K562 (cell line): Measurements from ENCODE around the gene COL11A2. TPM values are rescaled to one million over a fixed set of nuclear protein-coding genes. Genes with fewer than 3 reads are reported as not detected.
A peak's percentile ranks its signal among the peaks of the same experiment; 100 is the strongest.

Source experiments
- ATAC-seq: fragments of 200-7000 bp; cut with Tn5 transposase; 3 replicates; pipeline ENCODE4 v1.9.1; 2020; ENCODE audit warnings: moderate library complexity
- BruUV-seq: library from RNA; stranded (reverse); fragments of 400-500 nt; replicated peaks from 2 replicates; lab custom pipeline; 2021; lab: Mats Ljungman, UMichigan
- CTCF ChIA-PET: fragments of 300-600 bp; formaldehyde crosslinking; extraction: SDS; loops from one replicate; lab custom pipeline; 2021; ENCODE audit warnings: low intra/inter-chr PET ratio; lab: Yijun Ruan, JAX
- POLR2A ChIA-PET: fragments of 300-600, 350-650 bp; sonication (Branson Sonifier 250); formaldehyde crosslinking; extraction: SDS; loops from one replicate; lab custom pipeline; 2021; ENCODE audit warnings: antibody characterized with exemption, inconsistent platforms; lab: Yijun Ruan, JAX
- DNase-seq, 4 experiments: peaks; one replicate each; pipeline versions ENCODE4 v3.0.0 to v3.0.0-alpha.2; 2011 to 2018; ENCODE audit warnings: low spot score in 3 of 4, mixed read lengths in 3 of 4; ENCODE audit errors: extremely low read depth in 1 of 4
- FAIRE-seq: peaks from 2 replicates; lab custom pipeline; 2011; peaks lifted over from hg19 to GRCh38; lab: Jason Lieb, UNC
- H2AFZ ChIP-seq: 2 replicates; pipeline ENCODE4 v1.6.0; 2011; ENCODE audit warnings: low read depth, low read length, control low read depth, inconsistent platforms
- H3K27ac ChIP-seq: fragments of 200-600 bp; 3 replicates; pipeline ENCODE4 v1.8.0; 2011; ENCODE audit warnings: low read depth, mild to moderate bottlenecking, control low read depth, inconsistent platforms, low read length, moderate library complexity, mixed read lengths; ENCODE audit errors: extremely low read depth
- H3K27me3 ChIP-seq, 2 experiments: fragments of 300-600 bp in 1 of 2; 2 replicates in 1 of 2; 3 replicates in 1 of 2; pipeline versions ENCODE4 v1.6.0 to v1.8.0; 2011; ENCODE audit warnings: inconsistent platforms in 2 of 2, low read length in 2 of 2, mild to moderate bottlenecking in 1 of 2, mixed read lengths in 1 of 2, moderate library complexity in 1 of 2; ENCODE audit not compliant: control insufficient read depth in 2 of 2, insufficient read depth in 2 of 2
- H3K36me3 ChIP-seq: fragments of 300-600 bp; 3 replicates; pipeline ENCODE4 v1.8.0; 2011; ENCODE audit warnings: mild to moderate bottlenecking, low read length, inconsistent platforms; ENCODE audit not compliant: control insufficient read depth, insufficient read depth
- H3K4me1 ChIP-seq, 2 experiments: fragments of 200-600 bp in 1 of 2; replicated peaks in 1 of 2; 2 replicates in 1 of 2; 3 replicates in 1 of 2; pipeline versions ENCODE4 v1.5.1 to v1.8.0; 2011; ENCODE audit warnings: inconsistent platforms in 2 of 2, low read length in 2 of 2, mild to moderate bottlenecking in 1 of 2, mixed read lengths in 1 of 2, moderate library complexity in 1 of 2; ENCODE audit not compliant: control insufficient read depth in 2 of 2, insufficient read depth in 2 of 2
- H3K4me2 ChIP-seq: 2 replicates; pipeline ENCODE4 v1.6.1; 2011; ENCODE audit warnings: low read length, control low read depth, inconsistent platforms, mixed read lengths; ENCODE audit not compliant: insufficient read depth
- H3K4me3 ChIP-seq: fragments of 200-600 bp; sonication (generic), shearing (Covaris generic); 2 replicates; pipeline ENCODE4 v1.5.1; 2016; ENCODE audit warnings: control low read depth, inconsistent platforms
- H3K79me2 ChIP-seq: fragments of 200-600 bp; 3 replicates; pipeline ENCODE4 v1.8.0; 2011; ENCODE audit warnings: low read length, inconsistent platforms; ENCODE audit not compliant: control insufficient read depth, insufficient read depth
- H3K9ac ChIP-seq, 2 experiments: 2 replicates each; pipeline versions ENCODE4 v1.6.0 to v1.6.1; 2011; ENCODE audit warnings: low read depth in 2 of 2, low read length in 2 of 2, control low read depth in 1 of 2, inconsistent platforms in 1 of 2, mild to moderate bottlenecking in 1 of 2, mixed read lengths in 1 of 2; ENCODE audit not compliant: insufficient read depth in 1 of 2
- H3K9me1 ChIP-seq: one replicate; pipeline ENCODE4 v1.6.0; 2011; ENCODE audit warnings: inconsistent platforms, mild to moderate bottlenecking, low read length, moderate library complexity; ENCODE audit not compliant: control insufficient read depth, insufficient read depth
- H3K9me3 ChIP-seq: replicated peaks from 2 replicates; pipeline ENCODE4 v1.5.1; 2011; ENCODE audit warnings: low read depth, low read length, inconsistent platforms; ENCODE audit not compliant: control insufficient read depth, insufficient read depth
- H4K20me1 ChIP-seq: replicated peaks from 2 replicates; pipeline ENCODE4 v1.6.1; 2011; ENCODE audit warnings: low read length, inconsistent platforms, mixed read lengths; ENCODE audit not compliant: control insufficient read depth, insufficient read depth
- BRD4 ChIP-seq: fragments of 200-600 bp; sonication (generic); IDR thresholded peaks from 2 replicates; pipeline ENCODE4 v1.6.1; 2017; ENCODE audit warnings: inconsistent platforms
- CBX3 ChIP-seq, 2 experiments: IDR thresholded peaks; 1 replicate in 1 of 2; 2 replicates in 1 of 2; pipeline ENCODE4 v1.6.1; 2012; ENCODE audit warnings: inconsistent platforms in 2 of 2, low read length in 2 of 2, borderline replicate concordance in 1 of 2, control low read depth in 1 of 2
- CBX5 ChIP-seq: IDR thresholded peaks from 2 replicates; pipeline ENCODE4 v1.6.1; 2014; ENCODE audit warnings: low read depth, borderline replicate concordance
- ETV1 ChIP-seq: fragments of 450-650 bp; conservative IDR thresholded peaks from 2 replicates; pipeline ENCODE4 v1.6.1; 2016; ENCODE audit warnings: missing genetic modification characterization, control low read depth, low read depth, missing compliant biosample characterization
- ETV5 ChIP-seq: sonication (generic); formaldehyde crosslinking; IDR thresholded peaks from 2 replicates; pipeline ENCODE4 v1.4.0; 2020; ENCODE audit warnings: low read depth, mild to moderate bottlenecking, missing genetic modification reagents
- HMG20A ChIP-seq: fragments of 450-650 bp; formaldehyde crosslinking; conservative IDR thresholded peaks from 2 replicates; pipeline ENCODE4 v1.4.0; 2020; ENCODE audit warnings: mild to moderate bottlenecking, mixed read lengths
- JUNB ChIP-seq: fragments of 450-650 bp; formaldehyde crosslinking; conservative IDR thresholded peaks from 2 replicates; pipeline ENCODE4 v1.4.0; 2020; ENCODE audit warnings: mild to moderate bottlenecking
- KLF10 ChIP-seq: fragments of 250-450 bp; sonication (Bioruptor Pico); IDR thresholded peaks from 2 replicates; pipeline ENCODE4 v1.6.1; 2021; ENCODE audit warnings: matching md5 sums
- NFATC3 ChIP-seq: fragments of 450-650 bp; IDR thresholded peaks from 2 replicates; pipeline ENCODE4 v1.6.1; 2017; ENCODE audit warnings: mild to moderate bottlenecking
- SIN3A ChIP-seq, 2 experiments: fragments of 150-350 bp in 1 of 2; IDR thresholded peaks; 2 replicates each; pipeline ENCODE4 v1.6.1; 2011 to 2016; ENCODE audit warnings: borderline replicate concordance in 2 of 2, low read depth in 2 of 2, low read length in 2 of 2, mild to moderate bottlenecking in 2 of 2, moderate library complexity in 2 of 2; ENCODE audit not compliant: control insufficient read depth in 1 of 2
- SPI1 ChIP-seq: IDR thresholded peaks from 2 replicates; pipeline ENCODE4 v1.6.1; 2011; ENCODE audit warnings: low read depth, low read length, control low read depth, borderline replicate concordance
- TCFL5 ChIP-seq: fragments of 250-450 bp; sonication (Bioruptor Pico); conservative IDR thresholded peaks from 2 replicates; pipeline ENCODE4 v1.6.1; 2021; ENCODE audit warnings: mild to moderate bottlenecking, moderate library complexity, matching md5 sums
- ZBTB17 ChIP-seq: fragments of 450-650 bp; formaldehyde crosslinking; IDR thresholded peaks from 2 replicates; pipeline ENCODE4 v1.4.0; 2020; ENCODE audit warnings: mild to moderate bottlenecking
- ZNF436 ChIP-seq: fragments of 250-450, 450-650 bp; sonication (Bioruptor Pico); formaldehyde crosslinking; IDR thresholded peaks from 2 replicates; pipeline ENCODE4 v1.7.0; 2020; ENCODE audit warnings: mild to moderate bottlenecking
- ZNF764 ChIP-seq: fragments of 250-450 bp; sonication (Bioruptor Pico); IDR thresholded peaks from 2 replicates; pipeline ENCODE4 v1.4.0; 2020; ENCODE audit warnings: low read depth, mild to moderate bottlenecking, moderate library complexity
- WGBS: fragments of 100-300 bp; shearing (Covaris generic); methylation state at CpG from one replicate; pipeline ENCODE4 v1.1.6; 2016; ENCODE audit warnings: low coverage, mixed read lengths; ENCODE audit not compliant: insufficient coverage; ENCODE audit errors: missing lambda C conversion rate; 5-methylcytosine and 5-hydroxymethylcytosine counted together
- in situ Hi-C: fragments of 300-500 bp; cut with MboI; formaldehyde crosslinking; loops from 4 replicates; pipeline ENCODE4 v1.15.0; 2018; ENCODE audit warnings: inconsistent platforms, mixed read lengths
- intact Hi-C: fragments of 100-400 bp; cut with micrococcal nuclease; formaldehyde crosslinking; loops from 2 replicates; pipeline ENCODE4 v1.14.2; 2022
- polyA plus RNA-seq, 8 experiments: library from polyadenylated mRNA; depleted of rRNA in 4 of 8; stranded (reverse) in 5 of 8; unstranded in 3 of 8; fragments of >200 nt; fragmentation: Nextera tagmentation in 2 of 8; fragmentation: Illumina TruSeq in 1 of 8; extraction: Ambion mirVana in 2 of 8; extraction: Trizol in 1 of 8; gene quantifications; 2 replicates each; pipeline versions ENCODE4 v1.2.1 to v1.2.3, GENCODE V29; 2011 to 2014; ENCODE audit warnings: inconsistent platforms in 1 of 8, missing spikeins in 1 of 8
- total RNA-seq, 7 experiments: library from RNA; depleted of rRNA in 6 of 7; stranded (reverse); fragments of >200 nt in 6 of 7; fragmentation: Illumina TruSeq in 2 of 7; extraction: Trizol in 2 of 7; gene quantifications; 2 replicates each; pipeline versions ENCODE4 v1.2.1 to v1.2.3, GENCODE V29; 2011 to 2021; ENCODE audit warnings: low replicate concordance in 1 of 7
- TF ChIP-seq, protein P1 (sequence below): fragments of 450-650 bp; IDR thresholded peaks from 2 replicates; pipeline ENCODE4 v1.6.1; 2018; ENCODE audit warnings: mild to moderate bottlenecking, low read depth; ENCODE audit not compliant: partially characterized antibody
- TF ChIP-seq, protein P2 (sequence below): fragments of 250-450 bp; sonication (Bioruptor Pico); IDR thresholded peaks from 2 replicates; pipeline ENCODE4 v1.8.0; 2022; ENCODE audit warnings: inconsistent platforms, mild to moderate bottlenecking, moderate library complexity, borderline replicate concordance
- TF ChIP-seq, protein P3 (sequence below): sonication (generic); formaldehyde crosslinking; IDR thresholded peaks from 2 replicates; pipeline ENCODE4 v1.8.1; 2022; ENCODE audit warnings: missing genetic modification reagents

COL11A2 gene
- total and polyA plus RNA-seq, 9 of the 15 experiments (the other 6 are each of a cell fraction or from before 2014, with no cell fraction given): 0.04 to 0.35 (median 0.09) TPM; not detected in 1

DNA sequence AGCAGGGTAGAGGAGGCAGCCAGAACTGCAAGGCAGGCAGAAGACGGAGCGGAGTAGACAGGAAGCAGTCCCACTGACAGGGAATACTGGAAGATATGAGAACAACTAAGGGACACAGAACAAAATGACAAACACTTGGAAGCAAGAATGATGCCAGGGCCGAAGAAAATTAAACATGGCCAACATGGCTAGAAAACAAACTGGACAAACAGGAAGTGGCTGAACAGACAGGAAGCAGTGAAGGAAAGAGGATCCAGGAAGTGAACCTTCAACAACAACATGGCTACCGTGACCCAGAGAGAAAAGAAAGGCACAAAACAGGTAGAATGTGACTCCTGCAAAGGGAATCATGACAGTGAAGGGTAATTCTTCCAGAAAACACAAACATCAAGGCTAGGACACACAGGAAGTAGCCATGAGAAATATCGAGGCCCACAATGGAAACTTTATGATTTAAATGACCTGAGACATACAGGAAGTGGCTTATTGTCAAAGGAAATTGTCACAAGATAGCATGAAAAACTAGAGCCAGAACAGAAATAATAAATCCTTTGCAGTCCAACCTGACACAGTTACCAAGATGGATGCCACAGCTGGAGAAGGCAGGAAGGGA, 9.1 kb downstream of the COL11A2 start (continued):
- TF ChIP-seq, protein P1, sequence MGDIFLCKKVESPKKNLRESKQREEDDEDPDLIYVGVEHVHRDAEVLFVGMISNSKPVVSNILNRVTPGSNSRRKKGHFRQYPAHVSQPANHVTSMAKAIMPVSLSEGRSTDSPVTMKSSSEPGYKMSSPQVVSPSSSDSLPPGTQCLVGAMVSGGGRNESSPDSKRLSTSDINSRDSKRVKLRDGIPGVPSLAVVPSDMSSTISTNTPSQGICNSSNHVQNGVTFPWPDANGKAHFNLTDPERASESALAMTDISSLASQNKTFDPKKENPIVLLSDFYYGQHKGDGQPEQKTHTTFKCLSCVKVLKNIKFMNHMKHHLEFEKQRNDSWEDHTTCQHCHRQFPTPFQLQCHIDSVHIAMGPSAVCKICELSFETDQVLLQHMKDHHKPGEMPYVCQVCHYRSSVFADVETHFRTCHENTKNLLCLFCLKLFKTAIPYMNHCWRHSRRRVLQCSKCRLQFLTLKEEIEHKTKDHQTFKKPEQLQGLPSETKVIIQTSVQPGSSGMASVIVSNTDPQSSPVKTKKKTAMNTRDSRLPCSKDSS: no peak
- TF ChIP-seq ZNF764 (CRISPR knock-in tag): no peak
- no peak for TF ChIP-seq NFATC3
- peak; percentile 48 for TF ChIP-seq ETV1 (tag)
- 0 out of 2 replicates have a peak, but pooled peaks have one; percentile 38 for TF ChIP-seq CBX5
- TF ChIP-seq BRD4: 0 out of 2 replicates have a peak, but pooled peaks have one; percentile 58
- TF ChIP-seq CBX3 (IDR thresholded peaks at IDR 0.05; ENCODE audit: borderline replicate concordance in 1 of 2, low read length in 2 of 2): peak in 1 of 2 experiments; percentile 95; a peak in 1 of 3 replicates
- TF ChIP-seq SPI1: peak; percentile 81

DNA sequence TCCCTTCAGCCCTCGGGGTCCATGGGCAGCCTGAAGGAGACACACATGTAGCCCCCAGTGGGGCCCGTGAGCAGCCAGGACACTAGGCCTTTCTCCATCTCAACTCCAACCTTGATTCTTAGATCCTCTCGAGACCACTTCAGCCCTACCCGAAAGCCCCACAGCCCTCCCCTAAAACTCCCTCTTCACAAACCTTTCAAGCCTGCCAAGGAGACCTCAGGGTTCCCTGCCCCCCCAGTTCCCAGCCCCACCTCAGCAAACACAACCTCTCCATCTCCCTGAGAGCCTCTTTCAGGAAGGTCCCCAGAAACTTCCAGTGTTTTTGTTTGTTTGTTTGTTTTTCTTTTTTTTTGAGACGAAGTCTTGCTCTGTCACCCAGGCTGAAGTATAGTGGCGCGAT, 11.1 kb downstream of the COL11A2 start:
- Histone ChIP-seq H3K9ac (0 out of 4 replicates have a peak overlapping the region, but pooled peaks of 1 of the 2 experiments have one; percentile 17), H3K4me1 (peaks cover 0 to 4% of the 10 kb centered on the region in 2 experiments; a peak in 1 of 5 replicates), H3K4me2 (no peak overlapping the region), H2AFZ (no peak overlapping the region), H3K79me2 (no peaks in the 10 kb centered on the region), H3K9me3 (peaks cover 13% of the 10 kb centered on the region), H4K20me1 (no peaks in the 10 kb centered on the region), H3K9me1 (no peaks in the 10 kb centered on the region), H3K4me3 (no peak overlapping the region), H3K27me3 (peaks cover 2 to 4% of the 10 kb centered on the region in 2 experiments; a peak in 3 of 5 replicates), H3K27ac (no peak overlapping the region), H3K36me3 (no peaks in the 10 kb centered on the region)
- intact Hi-C loops (no loop called here), in situ Hi-C loops (no loop called here)
- WGBS: 24% methylated on average over 7 of the region's 7 CpGs
- POLR2A ChIA-PET: interaction anchor here (0.5 to 0.7 kb wide), 2 partner anchors 68 to 117 kb away, joined by 3 read pairs; no protein-coding TSS in a partner anchor
- ATAC-seq: no peak
- CTCF ChIA-PET: no interaction called here
- BruUV-seq: no TSS peak
- no peak for DNase-seq
- FAIRE-seq: no peak
- no peak for TF ChIP-seq ZBTB17
- no peak for TF ChIP-seq JUNB (CRISPR knock-in tag)
- TF ChIP-seq SIN3A (IDR thresholded peaks at IDR 0.05; ENCODE audit: borderline replicate concordance in 2 of 2, control insufficient read depth in 1 of 2, low read depth in 2 of 2, low read length in 2 of 2): no peak
- no peak for TF ChIP-seq TCFL5 (CRISPR knock-in tag)
- TF ChIP-seq HMG20A: no peak
- TF ChIP-seq ZNF436 (CRISPR knock-in tag): no peak
- TF ChIP-seq, protein P2, sequence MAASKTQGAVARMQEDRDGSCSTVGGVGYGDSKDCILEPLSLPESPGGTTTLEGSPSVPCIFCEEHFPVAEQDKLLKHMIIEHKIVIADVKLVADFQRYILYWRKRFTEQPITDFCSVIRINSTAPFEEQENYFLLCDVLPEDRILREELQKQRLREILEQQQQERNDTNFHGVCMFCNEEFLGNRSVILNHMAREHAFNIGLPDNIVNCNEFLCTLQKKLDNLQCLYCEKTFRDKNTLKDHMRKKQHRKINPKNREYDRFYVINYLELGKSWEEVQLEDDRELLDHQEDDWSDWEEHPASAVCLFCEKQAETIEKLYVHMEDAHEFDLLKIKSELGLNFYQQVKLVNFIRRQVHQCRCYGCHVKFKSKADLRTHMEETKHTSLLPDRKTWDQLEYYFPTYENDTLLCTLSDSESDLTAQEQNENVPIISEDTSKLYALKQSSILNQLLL (CRISPR knock-in tag): no peak
- TF ChIP-seq ETV5 (CRISPR knock-in tag): no peak
- TF ChIP-seq KLF10: no peak
- TF ChIP-seq, protein P3, sequence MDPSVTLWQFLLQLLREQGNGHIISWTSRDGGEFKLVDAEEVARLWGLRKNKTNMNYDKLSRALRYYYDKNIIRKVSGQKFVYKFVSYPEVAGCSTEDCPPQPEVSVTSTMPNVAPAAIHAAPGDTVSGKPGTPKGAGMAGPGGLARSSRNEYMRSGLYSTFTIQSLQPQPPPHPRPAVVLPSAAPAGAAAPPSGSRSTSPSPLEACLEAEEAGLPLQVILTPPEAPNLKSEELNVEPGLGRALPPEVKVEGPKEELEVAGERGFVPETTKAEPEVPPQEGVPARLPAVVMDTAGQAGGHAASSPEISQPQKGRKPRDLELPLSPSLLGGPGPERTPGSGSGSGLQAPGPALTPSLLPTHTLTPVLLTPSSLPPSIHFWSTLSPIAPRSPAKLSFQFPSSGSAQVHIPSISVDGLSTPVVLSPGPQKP (CRISPR knock-in tag): no peak
